TTC549 (cell line): ENCODE measurements around the gene C1orf174.
A peak's percentile ranks its signal among the peaks of the same experiment; 100 is the strongest.

Source experiments
- FAIRE-seq: peaks from 2 replicates; lab custom pipeline; 2012; peaks lifted over from hg19 to GRCh38; lab: Jason Lieb, UNC

Gene C1orf174

GRCh38 chr1:3909615-3910014, 9.5 kb upstream of the C1orf174 start:
- no peak for FAIRE-seq

GRCh38 chr1:3908886-3909517, 8.9 kb upstream of the C1orf174 start:
- FAIRE-seq = no peak

- FAIRE-seq = no peak
These were observed 7.6 kb upstream of the C1orf174 start for GRCh38 chr1:3907621-3908165.

GRCh38 chr1:3907031-3907534, 7.0 kb upstream of the C1orf174 start:
- FAIRE-seq = no peak

GRCh38 chr1:3906672-3907020, 6.6 kb upstream of the C1orf174 start:
- no peak for FAIRE-seq

- FAIRE-seq = no peak
These were observed 6.0 kb upstream of the C1orf174 start for GRCh38 chr1:3905953-3906671.

GRCh38 chr1:3905266-3905952, 5.3 kb upstream of the C1orf174 start:
- FAIRE-seq = no peak

GRCh38 chr1:3904843-3905185, 4.7 kb upstream of the C1orf174 start:
- FAIRE-seq = no peak

- FAIRE-seq = no peak
These were observed 4.2 kb upstream of the C1orf174 start for GRCh38 chr1:3904006-3904842.

GRCh38 chr1:3903141-3904005, 3.3 kb upstream of the C1orf174 start:
- FAIRE-seq = no peak

- no peak for FAIRE-seq
These were observed 2.6 kb upstream of the C1orf174 start for GRCh38 chr1:3902571-3903091.

GRCh38 chr1:3902111-3902511, 2.0 kb upstream of the C1orf174 start:
- no peak for FAIRE-seq

- peak; percentile 91 for FAIRE-seq
These were observed 977 bp upstream of the C1orf174 start for GRCh38 chr1:3900969-3901529.

- no peak for FAIRE-seq
These were observed 320 bp downstream of the C1orf174 start for GRCh38 chr1:3899754-3900149.

- no peak for FAIRE-seq
These were observed 898 bp downstream of the C1orf174 start for GRCh38 chr1:3898994-3899753.

- no peak for FAIRE-seq
These were observed 1.7 kb downstream of the C1orf174 start for GRCh38 chr1:3898475-3898735.

GRCh38 chr1:3896396-3897000, 3.6 kb downstream of the C1orf174 start:
- FAIRE-seq = no peak

- FAIRE-seq = no peak
These were observed 4.1 kb downstream of the C1orf174 start for GRCh38 chr1:3895951-3896325.

- no peak for FAIRE-seq
These were observed 4.7 kb downstream of the C1orf174 start for GRCh38 chr1:3895279-3895950.
